Body of pancreas (tissue), 4 donors: ENCODE results near the gene HNRNPAB.

Experiments
- POLR2A ChIP-seq, 3 donors: fragments of 450-650 bp; IDR thresholded peaks; one replicate each; pipeline ENCODE4 v1.6.1; 2016; ENCODE audit warnings: antibody characterized with exemption in 3 of 3, mild to moderate bottlenecking in 2 of 3
- TF ChIP-seq, protein P1 (sequence below), 7 experiments: fragments of 450-650 bp in 4 of 7; fragments of 200-600 bp in 3 of 7; sonication (generic) in 3 of 7; IDR thresholded peaks; one replicate each; pipeline ENCODE4 v1.5.1; 2016 to 2019; ENCODE audit warnings: antibody characterized with exemption in 7 of 7

DNA sequence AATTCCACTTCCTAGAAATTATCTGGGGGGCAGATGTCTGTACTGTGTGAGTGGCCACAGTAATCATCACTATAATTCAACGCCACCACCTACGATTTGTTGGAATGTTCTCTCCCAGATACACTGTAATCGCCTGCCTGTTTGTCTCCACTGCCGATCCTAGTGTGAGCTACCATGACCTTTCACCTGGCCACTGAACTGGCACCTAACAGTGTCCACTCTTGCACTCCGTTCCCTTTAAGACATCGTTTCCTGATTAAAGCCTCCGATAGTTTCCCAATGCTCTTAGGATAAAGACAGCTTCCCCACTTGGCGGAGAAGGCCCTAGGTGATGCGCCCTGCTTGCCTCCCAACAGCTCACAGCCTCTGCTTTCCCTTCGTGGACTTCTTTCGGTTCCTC is 24.3 kb downstream of the HNRNPAB start:
- TF ChIP-seq, protein P1, sequence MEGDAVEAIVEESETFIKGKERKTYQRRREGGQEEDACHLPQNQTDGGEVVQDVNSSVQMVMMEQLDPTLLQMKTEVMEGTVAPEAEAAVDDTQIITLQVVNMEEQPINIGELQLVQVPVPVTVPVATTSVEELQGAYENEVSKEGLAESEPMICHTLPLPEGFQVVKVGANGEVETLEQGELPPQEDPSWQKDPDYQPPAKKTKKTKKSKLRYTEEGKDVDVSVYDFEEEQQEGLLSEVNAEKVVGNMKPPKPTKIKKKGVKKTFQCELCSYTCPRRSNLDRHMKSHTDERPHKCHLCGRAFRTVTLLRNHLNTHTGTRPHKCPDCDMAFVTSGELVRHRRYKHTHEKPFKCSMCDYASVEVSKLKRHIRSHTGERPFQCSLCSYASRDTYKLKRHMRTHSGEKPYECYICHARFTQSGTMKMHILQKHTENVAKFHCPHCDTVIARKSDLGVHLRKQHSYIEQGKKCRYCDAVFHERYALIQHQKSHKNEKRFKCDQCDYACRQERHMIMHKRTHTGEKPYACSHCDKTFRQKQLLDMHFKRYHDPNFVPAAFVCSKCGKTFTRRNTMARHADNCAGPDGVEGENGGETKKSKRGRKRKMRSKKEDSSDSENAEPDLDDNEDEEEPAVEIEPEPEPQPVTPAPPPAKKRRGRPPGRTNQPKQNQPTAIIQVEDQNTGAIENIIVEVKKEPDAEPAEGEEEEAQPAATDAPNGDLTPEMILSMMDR (IDR thresholded peaks at IDR 0.05), result no peak
- TF ChIP-seq POLR2A (IDR thresholded peaks at IDR 0.05), result no peak
